ENCODE measurements around the gene FGF21. TPM values are rescaled to one million over a fixed set of nuclear protein-coding genes. Genes with fewer than 3 reads are reported as not detected.

The FGF21 gene
- total and polyA plus RNA-seq, 2 donors (not counting 3 experiments of a cell fraction or from before 2014, with no cell fraction given), result not detected

GRCh38 chr19:48745208-48745995 is 9.9 kb upstream of the FGF21 start:
- TF ChIP-seq MAX (IDR thresholded peaks at IDR 0.05; ENCODE audit: insufficient read depth, insufficient read length), result no peak
- no peak for TF ChIP-seq POLR2A (IDR thresholded peaks at IDR 0.05; ENCODE audit: low read depth, low read length)
- no peak for TF ChIP-seq GATA2 (IDR thresholded peaks at IDR 0.05; ENCODE audit: insufficient read depth, insufficient read length, low read depth, low read length)
- no peak for TF ChIP-seq FOS (IDR thresholded peaks at IDR 0.05; ENCODE audit: borderline replicate concordance, insufficient read depth, low read length)
- no peak for TF ChIP-seq CTCF (IDR thresholded peaks at IDR 0.05; ENCODE audit: extremely low read depth in 1 of 2, insufficient read depth in 1 of 2, low read depth in 1 of 2, low read length in 2 of 2)
- no peak for TF ChIP-seq JUN (IDR thresholded peaks at IDR 0.05; ENCODE audit: borderline replicate concordance, insufficient read depth, insufficient read length, low read depth)
- no peak for TF ChIP-seq MYC (IDR thresholded peaks at IDR 0.05; ENCODE audit: low read depth, low read length)
- no peak for TF ChIP-seq POLR2AphosphoS5 (IDR thresholded peaks at IDR 0.05; ENCODE audit: insufficient read depth, low read depth, low read length)
- no peak for TF ChIP-seq EZH2 (IDR thresholded peaks at IDR 0.05; ENCODE audit: borderline replicate concordance, low read depth, low read length, severe bottlenecking)
- BruUV-seq (replicated peaks), result no TSS peak
- Histone ChIP-seq H3K4me1 (ENCODE audit: control insufficient read depth, extremely low read depth, insufficient read depth, low read length) (peaks cover 14% of the 10 kb centered on the region), H3K27me3 (ENCODE audit: control insufficient read depth in 2 of 2, insufficient read depth in 2 of 2, low read length in 2 of 2) (no peaks in the 10 kb centered on the region), H3K4me3 (replicated peaks in 1 of 3; ENCODE audit: insufficient read depth in 1 of 3, low read depth in 1 of 3, low read length in 3 of 3) (no peak overlapping the region), H3K9me1 (replicated peaks; ENCODE audit: control insufficient read depth, extremely low read depth, insufficient read depth, low read length) (no peaks in the 10 kb centered on the region), H3K27ac (ENCODE audit: insufficient read depth, low read depth, low read length) (no peak overlapping the region), H3K79me2 (ENCODE audit: control insufficient read depth, insufficient read depth, low read length) (peaks cover 9% of the 10 kb centered on the region), H4K20me1 (replicated peaks; ENCODE audit: control insufficient read depth, extremely low read depth, insufficient read depth, low read length) (no peaks in the 10 kb centered on the region), H2AFZ (ENCODE audit: low read depth, low read length) (no peak overlapping the region), H3K36me3 (ENCODE audit: control insufficient read depth in 2 of 2, extremely low read depth in 1 of 2, insufficient read depth in 2 of 2, low read length in 2 of 2) (peaks cover 0 to 3% of the 10 kb centered on the region in 2 experiments), H3K9ac (replicated peaks; ENCODE audit: extremely low read depth, insufficient read depth, low read length) (no peak overlapping the region), H3K9me3 (replicated peaks; ENCODE audit: control insufficient read depth, insufficient read depth, low read length) (no peaks in the 10 kb centered on the region), H3K4me2 (ENCODE audit: insufficient read depth, low read length) (no peak overlapping the region)
- intact Hi-C loops (cut with micrococcal nuclease), result no loop called here
- DNase-seq (ENCODE audit: low read depth, low spot score) (peak; percentile 56), FAIRE-seq (peak; percentile 93)
- dilution Hi-C loops (cut with MboI; ENCODE audit: extremely low pct_ligation_motif_present, low sequenced_read_pairs), result no loop called here
- CTCF ChIA-PET, result interaction anchor here (1.4 kb wide), 1 partner anchor 50 kb away, joined by 3 read pairs; no protein-coding TSS in a partner anchor
- POLR2A ChIA-PET, result no interaction called here
